HG03045 (cell line): Measurements from ENCODE around the gene ESYT2.
"Not testable (repeated sequence)": the region's sequence is repeated elsewhere in the genome, so short reads cannot be mapped to it uniquely, and the experiment has no call there.

Experiments used
- ATAC-seq: cut with Tn5 transposase; IDR thresholded peaks from one replicate; pipeline ENCODE4 v1.9.1; 2021; ENCODE audit warnings: mild to moderate bottlenecking, moderate library complexity; ENCODE audit not compliant: unreplicated experiment

Gene ESYT2

DNA sequence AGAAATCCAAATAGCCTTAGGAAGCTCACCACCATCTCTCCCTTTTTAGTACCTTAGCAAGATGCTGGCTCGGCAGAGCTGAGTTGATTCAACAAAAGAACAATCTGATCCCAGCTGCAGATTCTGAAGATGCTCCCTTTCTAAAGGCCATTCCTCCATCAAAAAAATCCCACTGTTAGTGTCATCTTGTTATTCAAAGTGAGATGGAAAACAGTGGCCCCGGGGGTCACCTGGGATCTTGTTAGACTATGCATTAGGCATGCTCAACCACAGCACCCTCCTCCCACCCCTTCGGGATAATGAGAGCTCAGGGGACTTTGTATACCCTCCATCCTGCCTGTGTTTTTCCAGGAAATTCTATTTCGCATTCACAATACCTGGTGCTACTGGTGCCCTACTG is 127.1 kb downstream of the ESYT2 start:
- no peak for ATAC-seq

DNA sequence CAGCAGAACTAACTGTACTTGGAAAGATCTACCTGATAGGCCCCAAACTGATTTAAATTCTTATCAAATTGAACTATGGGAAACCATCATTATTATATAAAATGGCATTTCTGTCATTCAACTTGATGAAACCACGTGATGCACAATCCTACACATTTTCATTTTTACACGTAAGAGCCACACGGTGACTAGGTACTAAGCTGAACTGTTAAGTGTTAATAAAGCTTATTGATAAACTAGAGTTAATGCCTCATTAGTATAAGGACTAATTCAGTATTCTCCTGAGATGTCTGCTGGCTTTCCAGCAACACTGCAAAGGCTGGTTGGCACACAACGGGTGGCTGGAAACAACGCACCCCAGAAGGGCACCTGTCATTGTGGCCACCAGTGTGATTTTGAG is 129.3 kb downstream of the ESYT2 start:
- no peak for ATAC-seq

DNA sequence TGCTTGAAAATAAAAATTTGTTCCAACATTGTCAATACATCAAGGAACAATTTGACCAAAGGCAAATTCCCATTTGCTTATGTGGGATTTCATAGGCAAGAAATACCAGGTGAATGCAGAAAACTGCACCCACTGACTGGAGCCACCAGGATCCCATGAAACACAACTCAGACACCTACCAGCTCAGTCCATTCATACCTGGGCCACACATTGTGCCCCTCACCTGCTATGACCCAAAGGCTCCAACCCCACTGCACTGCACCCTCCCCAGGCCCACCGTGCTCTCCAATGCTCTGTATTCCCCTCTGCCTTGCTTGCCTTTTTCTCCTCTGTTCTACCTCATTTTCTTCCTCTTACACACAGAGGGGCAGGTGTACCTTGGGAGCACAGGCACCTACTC is 130.0 kb downstream of the ESYT2 start:
- ATAC-seq: no peak

DNA sequence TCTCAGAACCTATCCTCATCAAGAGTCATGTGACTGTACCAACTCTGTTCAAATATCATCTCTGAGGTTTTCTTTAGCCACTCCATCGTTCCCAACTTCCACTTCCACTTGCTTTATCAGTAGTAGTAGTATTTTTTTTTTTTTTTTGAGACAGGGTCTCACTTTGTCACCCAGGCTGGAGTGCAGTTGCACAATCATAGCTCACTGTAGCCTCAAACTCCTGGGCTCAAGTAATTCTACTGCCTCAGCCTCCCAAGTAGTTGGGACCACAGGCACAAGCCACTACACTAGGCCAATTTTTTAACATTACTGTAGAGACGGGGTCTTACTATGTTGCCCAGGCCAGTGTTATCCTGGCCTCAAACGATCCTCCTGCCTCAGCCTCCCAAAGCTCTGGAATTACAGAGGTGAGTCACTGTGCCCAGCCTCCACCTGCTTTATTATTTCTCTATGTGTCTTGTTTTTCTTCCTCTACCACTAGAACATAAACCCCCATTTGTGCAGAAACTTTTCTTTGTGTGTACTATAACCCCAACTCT is 130.6 kb downstream of the ESYT2 start:
- no peak for ATAC-seq

DNA sequence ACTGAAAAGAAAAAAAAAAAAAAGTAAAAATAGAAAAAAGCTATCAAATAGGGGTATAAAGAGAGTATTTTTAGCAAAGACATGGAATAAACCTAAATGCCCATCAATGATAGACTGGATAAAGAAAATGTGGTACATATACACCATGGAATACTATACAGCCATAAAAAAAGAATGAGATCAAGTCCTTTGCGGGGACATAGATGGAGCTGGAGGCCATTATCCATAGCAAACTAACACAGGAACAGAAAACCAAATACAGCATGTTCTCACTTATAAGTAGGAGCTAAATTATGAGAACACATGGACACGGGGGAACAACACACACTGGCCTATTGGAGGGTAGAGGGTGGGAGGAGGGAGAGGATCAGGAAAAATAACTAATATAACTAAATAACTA is 131.7 kb downstream of the ESYT2 start:
- not testable (repeated sequence) for ATAC-seq

DNA sequence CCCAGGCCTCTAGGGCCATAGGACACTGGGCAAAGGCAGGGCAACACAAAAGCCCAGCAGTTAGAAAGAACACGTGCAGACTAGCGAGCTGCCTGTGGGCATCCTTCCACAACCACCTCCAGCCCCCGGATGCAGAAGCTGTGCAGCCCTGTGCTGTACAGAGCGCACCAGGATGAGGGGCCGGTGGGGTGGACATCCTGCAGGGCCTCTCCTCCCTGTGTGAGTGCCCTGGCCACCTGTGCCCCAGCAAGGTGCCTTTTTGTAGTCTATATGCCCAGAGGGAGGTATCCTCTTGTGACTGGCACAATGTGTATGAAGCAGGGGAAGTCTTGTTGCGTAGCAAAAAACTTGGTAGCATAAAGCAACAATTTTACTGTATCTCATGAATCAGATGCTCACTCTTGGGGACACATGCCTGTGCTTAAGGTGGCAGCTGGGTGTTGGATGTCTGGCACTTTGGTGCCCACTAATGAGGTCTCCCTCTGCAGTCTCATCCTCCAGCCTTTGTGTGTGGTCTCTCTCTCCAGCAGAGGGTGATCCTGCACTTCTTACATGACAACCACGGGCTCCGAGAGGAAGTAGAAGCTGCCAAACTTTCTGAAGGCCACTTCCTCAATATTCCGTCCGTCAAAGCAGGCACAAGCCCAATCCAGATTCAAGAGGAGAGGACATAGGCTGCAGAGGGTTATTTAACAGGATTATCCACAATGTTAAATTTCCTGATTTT is 133.4 kb downstream of the ESYT2 start:
- peak; percentile 81 for ATAC-seq

DNA sequence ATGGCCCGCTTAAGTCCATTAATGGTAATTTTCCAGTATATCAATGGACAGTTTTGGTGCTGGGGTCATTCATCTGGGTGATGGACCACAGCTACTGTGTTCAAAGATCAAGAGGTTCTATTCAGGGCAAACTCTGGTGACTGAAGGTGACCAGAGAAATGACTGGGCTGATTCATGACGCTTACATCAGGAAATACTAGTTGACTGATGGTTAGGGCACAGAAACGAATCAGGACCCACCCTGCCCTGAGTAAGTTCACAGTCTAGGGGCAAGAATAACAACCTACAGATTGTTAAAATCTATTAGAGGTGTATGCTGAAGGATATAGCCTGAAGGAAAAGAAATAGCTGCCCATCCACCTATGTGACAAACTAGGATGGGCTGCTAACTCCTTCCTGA is 134.3 kb downstream of the ESYT2 start:
- ATAC-seq: no peak

DNA sequence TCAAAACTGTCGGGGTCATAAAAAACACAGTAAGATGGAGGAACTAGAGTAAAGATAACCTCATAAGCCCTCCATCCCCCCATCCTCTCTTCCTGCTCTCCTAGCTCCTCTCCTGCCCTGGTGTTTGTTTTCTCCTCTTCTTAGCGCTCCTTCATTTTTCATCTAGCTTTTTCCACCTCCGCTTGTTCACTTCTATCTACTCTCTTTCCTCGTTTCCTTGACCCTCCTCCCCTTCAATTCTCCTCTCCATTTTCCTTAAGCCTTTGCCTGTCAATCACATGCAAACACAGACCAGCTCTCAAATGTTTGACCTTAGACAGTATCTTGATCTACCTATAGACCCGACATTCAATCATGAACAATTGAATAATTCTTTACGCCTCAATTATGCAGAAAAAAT is 134.7 kb downstream of the ESYT2 start:
- no peak for ATAC-seq

DNA sequence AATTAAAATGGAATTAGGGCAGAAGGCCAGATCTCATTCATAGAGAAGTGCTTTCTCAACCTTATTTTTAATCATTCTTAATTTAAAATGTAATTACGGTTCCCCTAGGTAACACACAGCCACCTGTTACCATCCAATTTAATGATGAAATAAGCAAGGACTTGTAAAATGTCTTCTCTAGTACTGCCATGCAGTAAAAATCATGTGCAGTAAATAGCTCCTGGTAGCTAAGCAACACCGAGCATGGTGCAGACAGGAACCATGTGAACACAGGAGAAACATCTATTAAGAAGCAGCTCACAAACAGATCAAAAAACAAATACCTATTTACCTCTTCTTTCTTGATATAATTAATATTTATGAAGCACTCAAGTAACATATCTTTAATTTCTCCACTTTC is 139.8 kb downstream of the ESYT2 start:
- ATAC-seq: no peak

DNA sequence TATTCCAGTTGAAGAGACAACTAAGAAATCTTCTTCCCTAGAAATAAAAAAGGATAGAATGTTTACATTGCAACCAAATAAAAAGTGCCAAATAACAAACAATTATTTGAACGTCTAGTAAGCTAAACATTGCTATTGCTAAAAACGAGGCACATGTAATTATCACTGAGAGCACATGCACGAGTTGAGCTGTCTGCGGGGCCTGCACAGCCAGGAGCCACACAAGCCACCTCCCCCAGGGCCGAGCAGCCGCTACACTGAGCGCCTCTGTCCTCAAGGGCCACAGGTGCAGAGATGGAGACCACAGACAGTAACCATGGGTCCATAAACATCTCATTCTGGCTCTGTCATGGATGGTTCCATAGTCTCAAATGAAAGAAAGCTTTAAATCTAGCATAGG is 141.9 kb downstream of the ESYT2 start:
- ATAC-seq: no peak

DNA sequence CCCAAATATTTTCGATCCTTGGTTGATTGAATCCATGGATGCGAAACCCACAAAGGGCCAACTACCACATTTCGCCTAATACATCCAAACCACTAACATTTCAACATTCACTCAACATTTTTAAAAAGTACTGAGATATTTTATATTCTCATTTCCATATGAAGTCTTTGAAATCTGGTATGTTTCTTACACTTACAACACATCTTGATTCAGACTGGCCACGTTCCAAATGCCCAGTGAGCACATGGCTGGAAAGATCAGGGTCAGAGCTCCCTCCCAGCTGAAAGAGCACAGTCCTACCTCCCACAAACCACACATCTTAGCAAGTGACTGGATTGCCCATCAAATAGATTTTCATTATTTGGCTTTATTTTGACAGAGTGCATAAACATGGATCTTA is 143.6 kb downstream of the ESYT2 start:
- no peak for ATAC-seq

DNA sequence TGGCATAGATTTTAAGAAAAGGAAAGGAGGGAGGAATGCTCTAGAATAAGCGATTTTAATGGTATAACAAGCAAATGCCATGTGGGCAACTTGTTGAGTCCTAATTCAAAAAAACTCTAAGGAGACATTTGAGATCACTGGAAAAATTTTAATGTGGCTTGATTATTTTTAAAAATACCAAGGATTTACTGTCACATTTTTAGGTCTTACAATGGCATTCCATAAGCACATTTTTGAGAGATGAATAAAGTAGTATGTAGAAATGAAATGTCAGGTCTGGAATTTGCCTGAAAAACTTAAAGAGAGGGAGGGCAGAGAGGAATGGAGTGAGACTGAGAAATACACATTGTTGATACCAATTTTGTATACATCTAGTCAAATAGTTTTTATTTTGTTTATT is 145.0 kb downstream of the ESYT2 start:
- no peak for ATAC-seq

DNA sequence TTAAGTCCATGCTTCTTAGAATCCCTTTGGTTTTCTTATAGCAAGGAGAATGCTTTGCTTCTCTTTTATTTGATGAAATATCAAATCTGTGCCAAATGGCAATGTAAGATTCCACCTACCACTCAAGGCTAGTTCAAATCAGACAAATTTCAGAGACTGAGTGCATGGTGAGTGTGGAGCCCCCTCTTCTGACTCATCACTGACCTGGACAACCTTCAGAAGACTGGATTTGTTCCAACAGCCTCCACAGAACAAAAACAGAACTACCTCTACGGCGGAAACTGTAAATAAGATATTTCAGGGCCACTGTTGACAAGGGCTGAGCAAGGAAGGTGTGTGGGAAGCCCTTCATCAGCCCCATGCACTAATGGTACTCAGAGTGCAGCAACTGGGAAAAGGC is 145.8 kb downstream of the ESYT2 start:
- no peak for ATAC-seq

DNA sequence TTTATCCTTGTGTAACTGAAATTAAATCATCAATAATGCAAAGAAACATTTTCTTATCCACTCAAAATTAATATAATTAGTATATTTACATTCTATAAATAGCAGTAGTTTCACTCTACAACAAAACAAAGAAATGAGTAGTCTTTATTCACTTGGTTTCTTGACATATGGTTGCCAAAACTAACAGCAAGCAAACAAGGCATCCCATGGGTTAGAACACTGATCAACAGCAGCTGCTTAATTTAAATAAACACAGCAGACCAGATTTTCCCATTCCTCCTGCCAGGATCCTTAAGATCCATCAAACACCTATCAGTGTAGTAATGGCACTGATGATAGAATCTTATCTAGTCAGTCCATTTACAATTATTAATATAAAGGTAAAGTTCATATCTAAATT is 146.9 kb downstream of the ESYT2 start:
- no peak for ATAC-seq
